HTR-8/SVneo (cell line): ENCODE results near the gene GALNT15.

Source experiments
- DNase-seq: peaks from one replicate; pipeline ENCODE4 v3.0.0; 2011; ENCODE audit warnings: low spot score, mixed read lengths; ENCODE audit not compliant: insufficient read length
- FAIRE-seq: peaks from 2 replicates; lab custom pipeline; 2011; peaks lifted over from hg19 to GRCh38; lab: Jason Lieb, UNC

Gene GALNT15, protein sequence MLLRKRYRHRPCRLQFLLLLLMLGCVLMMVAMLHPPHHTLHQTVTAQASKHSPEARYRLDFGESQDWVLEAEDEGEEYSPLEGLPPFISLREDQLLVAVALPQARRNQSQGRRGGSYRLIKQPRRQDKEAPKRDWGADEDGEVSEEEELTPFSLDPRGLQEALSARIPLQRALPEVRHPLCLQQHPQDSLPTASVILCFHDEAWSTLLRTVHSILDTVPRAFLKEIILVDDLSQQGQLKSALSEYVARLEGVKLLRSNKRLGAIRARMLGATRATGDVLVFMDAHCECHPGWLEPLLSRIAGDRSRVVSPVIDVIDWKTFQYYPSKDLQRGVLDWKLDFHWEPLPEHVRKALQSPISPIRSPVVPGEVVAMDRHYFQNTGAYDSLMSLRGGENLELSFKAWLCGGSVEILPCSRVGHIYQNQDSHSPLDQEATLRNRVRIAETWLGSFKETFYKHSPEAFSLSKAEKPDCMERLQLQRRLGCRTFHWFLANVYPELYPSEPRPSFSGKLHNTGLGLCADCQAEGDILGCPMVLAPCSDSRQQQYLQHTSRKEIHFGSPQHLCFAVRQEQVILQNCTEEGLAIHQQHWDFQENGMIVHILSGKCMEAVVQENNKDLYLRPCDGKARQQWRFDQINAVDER

DNA sequence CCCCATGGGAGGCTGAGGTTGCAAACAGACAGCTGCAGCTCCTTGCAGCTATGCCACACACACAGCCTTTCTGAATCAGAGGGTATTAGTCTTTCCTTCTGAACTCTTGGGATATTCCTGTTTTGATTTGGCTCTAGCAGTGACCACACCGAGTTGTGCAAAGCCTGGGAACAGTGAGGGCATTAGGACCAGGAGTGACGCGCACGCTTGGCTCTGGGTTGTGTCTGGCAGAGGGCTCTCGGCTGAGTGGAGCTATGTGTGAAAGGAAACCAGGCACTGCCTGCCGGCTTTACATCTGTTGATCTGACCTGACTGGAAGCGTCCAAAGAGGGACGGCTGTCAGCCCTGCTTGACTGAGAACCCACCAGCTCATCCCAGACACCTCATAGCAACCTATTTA lies at the start of gene GALNT15:
Gene GALNT15, plus strand, starts transcription at position 292 of the 400 bp plus-strand sequence. CDS start 472 bp downstream, outside the sequence.
- FAIRE-seq (no peak), DNase-seq (no peak)

DNA sequence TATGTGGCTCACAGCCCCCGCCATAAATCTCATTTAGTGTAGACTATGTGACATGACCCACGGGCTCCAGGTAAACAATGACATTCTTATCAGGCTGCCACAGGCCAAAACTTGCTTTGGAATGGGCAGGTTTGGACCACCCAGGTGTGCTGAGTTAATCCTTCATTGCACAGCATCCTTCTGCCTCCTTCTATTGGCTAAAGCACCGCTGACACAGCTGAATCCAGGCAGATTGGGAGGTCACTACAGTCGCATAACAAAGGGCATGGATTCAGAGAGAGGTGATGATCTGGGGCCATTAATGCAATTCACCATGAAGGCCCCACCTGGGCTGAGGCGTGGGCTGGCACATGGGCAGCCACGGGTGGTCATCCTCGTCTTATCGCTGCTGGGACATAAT lies 47.8 kb upstream of the GALNT15 start:
- DNase-seq (no peak), FAIRE-seq (no peak)

DNA sequence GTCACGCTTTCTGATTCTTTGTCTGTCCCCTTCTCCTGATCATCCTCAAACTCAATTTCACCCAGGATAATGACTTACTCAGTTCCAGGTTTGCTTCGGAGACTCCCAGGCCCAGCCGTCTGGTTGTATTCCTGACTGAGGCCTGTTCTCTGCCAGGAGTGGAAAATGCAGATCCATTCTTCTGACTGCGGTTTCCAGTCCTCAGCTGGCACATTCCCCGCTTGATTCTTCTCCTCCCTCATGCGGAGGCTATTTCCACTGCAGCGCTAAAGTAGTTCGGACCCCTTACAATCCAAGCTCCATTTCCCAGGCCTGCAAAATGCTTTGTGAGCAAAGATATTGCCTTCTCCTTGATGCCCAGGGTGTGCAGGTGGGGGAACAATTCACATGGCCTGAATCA lies 47.2 kb upstream of the GALNT15 start:
- FAIRE-seq (no peak), DNase-seq (no peak)

DNA sequence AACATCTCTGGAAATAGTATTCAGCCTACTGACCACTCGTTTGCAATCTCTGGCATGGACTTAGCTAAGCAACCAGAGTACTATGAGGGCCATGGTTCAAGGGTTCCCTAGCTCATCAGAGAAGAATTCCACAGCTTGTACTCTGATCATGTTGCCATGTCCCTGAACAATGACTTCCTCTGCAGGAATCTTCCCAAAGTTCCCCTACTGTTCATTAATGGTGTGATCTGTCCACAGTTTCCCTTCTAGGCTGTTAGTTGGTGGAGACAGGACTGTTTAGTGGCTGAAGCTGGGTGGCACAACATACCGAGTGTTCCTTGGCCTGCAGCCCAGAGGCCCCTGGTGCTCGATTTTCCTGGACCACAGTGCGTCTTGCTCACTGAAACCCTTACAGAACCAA lies 44.4 kb upstream of the GALNT15 start:
- no peak for FAIRE-seq
- DNase-seq: no peak

DNA sequence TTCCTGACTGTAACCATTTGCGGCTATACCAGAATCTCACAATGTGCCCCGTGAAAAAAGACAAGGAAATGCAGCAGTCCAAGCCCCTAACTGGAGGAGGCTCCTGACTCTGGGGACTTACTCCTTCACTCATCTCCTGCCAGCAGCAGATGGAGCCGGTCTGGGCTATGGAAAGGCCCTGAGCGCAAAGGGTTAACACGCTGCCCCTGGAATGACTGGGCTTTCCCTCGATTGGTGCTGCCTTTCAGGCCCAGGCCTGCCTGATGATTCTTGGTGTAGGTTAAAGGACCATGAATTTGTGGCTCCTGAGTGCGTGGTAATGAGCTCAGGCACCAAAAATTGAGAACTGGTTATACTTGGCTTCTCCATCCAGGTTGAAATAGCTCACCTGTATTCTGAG lies 42.3 kb upstream of the GALNT15 start:
- no peak for DNase-seq
- FAIRE-seq: no peak

DNA sequence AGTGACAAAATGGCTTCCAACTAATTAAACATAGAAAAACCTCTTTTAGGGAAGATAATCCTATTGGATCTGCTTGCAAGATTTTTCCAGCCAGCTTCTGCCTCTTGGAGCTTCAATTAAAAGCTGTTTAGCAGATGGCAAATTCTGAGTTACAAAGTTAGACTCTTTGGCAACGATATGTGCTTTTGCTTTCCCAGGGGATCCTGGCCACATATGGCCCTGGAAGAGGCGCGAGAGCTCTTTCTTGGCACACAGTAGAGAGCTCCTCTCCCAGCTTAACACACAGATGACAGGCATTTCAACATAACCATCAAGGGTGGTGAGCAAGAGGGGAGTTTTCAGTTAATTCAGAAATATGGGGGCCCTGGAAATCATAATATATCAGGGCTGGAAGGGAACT lies 41.6 kb upstream of the GALNT15 start:
- no peak for DNase-seq
- FAIRE-seq: no peak

DNA sequence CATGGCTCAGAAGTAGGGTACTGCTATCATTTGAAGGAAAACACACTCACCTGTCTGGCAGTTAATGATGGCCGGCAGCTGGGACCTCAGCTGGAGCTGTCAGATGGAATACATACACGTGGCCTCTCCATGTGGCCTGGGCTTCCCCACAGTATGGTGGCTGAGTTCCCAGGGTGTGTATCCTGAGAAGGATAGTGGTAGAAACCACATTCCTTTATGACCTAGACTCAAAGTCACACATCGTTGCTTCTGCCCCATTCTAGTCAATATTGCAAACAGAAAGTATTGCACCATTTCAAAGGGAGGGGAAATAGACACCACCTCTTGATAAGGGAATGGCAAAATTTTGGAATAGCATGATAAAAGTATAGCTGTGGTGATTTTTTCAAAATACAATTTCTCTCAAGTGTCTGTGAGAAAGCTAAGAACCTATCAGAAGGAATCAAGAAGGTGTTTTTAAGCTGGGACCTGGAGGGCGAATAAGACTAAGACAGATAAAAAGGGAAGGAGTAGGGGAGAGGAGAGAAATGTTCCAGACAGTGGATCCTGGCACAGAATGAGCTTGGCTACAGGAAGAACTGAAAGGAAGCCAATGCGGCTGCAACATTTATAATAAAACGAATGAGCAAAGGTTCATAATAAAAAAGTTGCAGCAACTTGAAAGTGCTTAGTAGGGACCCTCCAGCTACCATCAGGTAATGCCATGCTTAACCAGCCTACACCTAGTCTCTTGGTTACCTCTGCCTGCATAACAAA lies 40.1 kb upstream of the GALNT15 start:
- no peak for DNase-seq
- no peak for FAIRE-seq

DNA sequence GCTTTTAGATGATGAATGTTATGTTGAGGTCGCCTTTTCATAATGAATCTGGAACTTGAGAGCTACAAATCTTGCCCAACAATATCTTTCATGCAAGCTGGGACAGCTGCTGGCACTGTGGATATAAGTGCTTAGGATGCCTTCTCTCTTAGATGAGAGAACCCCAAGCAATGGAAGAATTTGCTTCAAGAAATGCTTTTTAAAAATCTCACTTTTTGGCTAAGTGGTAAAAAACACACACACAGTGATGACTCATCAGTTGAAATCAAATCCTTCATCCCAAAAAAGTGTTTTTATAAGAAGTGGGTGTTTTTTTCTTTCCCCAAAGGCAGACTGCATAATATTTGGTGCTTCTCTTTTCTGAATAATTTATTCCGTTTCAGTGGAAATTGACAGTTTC lies 38.4 kb upstream of the GALNT15 start:
- FAIRE-seq: no peak
- no peak for DNase-seq

DNA sequence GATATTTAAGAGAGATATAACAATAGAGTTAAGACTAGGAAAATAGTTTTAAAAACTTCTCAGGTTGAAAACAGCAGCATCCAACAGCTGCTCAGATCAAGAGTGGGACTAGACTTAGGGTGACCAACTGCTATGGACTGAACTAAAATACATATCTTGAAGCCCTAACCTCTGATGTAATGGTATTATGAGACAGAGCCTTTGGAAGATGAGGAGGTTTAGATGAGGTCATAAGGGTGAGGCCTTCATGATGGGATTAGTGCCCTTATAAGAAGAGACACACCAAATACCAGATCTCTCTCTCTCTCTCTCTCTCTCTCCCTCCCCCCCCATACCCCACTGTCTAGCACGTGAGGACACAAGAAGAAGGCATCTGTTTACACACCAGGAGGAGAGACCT lies 37.4 kb upstream of the GALNT15 start:
- DNase-seq: no peak
- no peak for FAIRE-seq

DNA sequence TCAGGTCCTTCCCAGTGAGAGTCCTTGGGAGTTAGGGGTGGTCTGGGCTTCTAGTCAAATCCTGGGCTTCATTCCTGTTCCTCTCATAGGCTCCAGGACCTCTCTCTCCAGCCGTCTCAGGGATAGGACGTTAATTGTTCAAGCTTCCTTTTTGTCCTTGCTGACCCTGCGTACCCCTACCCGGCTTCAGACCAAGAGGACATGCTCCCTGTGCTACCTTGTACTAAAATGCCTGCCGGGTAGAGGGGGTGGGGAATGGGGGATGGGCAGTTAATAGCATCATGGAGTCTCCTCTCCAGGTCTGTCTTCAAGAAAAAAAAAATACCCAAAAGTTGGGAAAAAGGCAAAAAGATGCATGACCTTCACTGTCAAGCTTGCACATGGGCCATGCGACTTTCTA lies 36.5 kb upstream of the GALNT15 start:
- DNase-seq (no peak), FAIRE-seq (no peak)

DNA sequence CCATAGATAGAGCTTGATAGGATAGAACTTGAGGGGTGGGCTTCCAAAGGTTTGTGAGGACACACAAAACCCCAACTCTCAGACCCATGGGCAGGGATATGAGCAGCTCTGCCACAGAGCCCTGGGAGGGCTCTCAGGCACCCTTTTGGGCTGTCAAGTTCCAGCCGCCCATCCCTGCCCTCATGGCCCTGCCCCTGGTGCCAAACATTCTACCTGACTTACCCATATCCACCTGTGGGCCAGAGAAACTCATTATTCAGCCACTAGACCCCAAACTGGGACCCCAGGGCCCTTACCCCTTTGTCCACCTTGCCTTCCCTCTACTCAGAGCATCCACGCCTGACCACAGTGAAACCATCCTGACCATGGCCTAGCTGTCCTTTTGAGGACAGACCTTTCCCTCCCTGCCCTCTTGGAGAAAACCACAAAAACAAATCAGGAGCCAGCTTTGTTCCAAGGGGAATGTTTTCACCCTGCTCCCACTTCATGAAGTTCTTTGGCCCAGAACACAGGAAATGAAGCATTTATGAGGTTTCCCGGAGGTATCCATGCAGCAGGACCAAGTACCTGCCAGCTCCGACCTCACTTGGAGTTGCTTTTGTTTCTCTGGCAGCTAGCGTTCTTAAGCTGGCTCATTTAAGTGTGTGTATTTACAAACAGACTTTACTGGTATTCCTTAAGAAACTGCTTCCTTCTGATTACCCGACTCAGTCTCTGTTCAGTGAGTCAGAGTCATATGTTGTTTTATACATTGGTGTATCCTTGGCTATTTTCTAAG lies 34.2 kb upstream of the GALNT15 start:
- DNase-seq (no peak), FAIRE-seq (no peak)

DNA sequence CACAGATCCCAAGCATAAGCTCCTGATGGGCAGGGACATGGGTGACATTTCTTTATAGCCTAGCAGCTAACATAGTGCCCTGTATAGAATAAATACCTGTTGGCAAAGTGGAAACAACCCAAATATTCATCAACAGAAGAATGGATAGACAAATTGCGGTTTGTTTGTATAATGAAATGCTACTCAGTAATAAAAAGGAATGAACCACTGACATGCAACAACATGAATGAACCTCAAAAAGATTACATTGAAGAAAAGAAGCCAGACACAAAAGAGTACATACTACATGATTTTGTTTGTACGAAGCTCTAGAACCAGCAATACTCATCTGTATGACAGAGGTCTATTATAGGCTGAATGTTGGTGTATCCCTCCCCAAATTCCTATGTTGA lies 33.6 kb upstream of the GALNT15 start:
- no peak for FAIRE-seq

DNA sequence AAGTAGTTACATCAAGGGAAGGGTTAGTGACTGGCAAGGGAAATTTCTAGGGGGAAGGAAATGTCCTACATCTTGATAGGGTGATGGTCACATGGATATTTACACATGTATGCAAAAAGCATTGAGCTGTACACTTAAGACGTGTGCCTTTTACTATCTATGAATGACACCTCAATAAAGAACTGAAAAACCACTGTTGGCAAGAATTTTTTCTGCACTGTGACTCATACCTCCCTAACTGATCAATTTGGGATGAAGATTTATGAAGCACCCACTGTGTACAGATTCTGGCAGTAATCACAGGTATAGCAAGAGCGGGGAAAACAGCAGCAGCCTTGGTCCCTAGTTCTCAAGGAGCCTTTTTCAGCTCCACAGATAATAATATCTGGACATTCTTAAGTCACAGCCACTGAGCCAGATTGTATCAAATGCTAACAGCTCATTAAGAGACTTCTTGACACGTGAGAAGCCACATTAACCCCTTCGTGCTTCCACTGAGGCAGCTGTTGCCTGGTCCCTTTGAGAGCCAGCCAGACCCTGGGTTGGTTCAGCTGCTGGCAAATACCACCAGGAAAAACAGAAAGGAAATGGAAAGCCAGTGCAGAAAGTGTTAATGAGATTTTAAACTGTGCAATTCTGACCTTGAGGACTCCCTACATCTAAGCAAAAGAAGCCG lies 32.0 kb upstream of the GALNT15 start:
- FAIRE-seq: no peak

More for the DNA sequence above, 33.6 kb upstream of the GALNT15 start:
- DNase-seq: no peak

DNA sequence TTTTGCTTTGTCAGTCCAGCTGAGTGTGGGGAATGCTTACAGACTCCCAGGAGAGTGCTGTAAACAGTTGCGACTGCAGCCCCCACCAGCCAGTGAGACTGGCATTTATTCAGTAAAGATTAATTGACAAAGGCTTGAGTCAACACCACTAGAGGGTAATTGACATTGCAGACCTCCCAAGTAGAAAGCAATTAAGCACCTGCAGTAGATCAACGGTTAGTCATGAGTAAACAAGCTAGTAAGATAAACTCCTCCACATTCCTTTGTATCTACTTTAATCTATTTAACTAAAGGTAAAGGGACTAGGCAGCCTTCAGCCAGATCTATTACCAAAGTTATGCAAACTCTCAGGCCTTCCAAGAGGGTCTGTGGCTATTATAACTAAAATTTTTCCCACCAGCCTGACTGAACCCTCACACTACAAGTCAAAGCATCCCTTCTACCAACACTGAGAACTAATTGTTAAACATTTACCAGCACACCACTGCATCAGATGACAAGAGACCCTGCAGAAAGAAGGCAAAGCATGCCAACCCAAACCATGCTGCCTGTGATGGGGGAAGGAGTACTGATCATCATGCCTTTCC lies 30.5 kb upstream of the GALNT15 start:
- FAIRE-seq (no peak), DNase-seq (no peak)

More for the DNA sequence above, 32.0 kb upstream of the GALNT15 start:
- DNase-seq: no peak

DNA sequence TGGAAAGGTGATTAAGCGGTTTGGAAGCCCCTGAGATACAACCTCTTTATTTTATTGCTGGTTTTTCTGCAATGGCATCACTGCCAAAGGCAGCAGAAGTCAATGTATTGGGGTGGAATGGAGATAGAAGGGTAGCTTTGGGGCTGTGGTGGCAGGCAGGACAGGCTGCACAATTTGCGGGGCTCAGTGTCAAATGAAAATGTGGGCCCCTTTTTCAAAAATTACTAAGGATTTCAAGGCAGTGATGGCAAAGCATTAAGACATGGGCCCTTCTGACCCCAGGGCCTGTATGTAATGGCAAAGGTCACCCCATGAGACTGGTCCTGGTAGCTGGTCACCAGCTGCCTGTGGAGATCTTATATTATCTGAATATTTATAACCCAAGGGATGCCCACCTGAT lies 29.3 kb upstream of the GALNT15 start:
- FAIRE-seq: no peak

DNA sequence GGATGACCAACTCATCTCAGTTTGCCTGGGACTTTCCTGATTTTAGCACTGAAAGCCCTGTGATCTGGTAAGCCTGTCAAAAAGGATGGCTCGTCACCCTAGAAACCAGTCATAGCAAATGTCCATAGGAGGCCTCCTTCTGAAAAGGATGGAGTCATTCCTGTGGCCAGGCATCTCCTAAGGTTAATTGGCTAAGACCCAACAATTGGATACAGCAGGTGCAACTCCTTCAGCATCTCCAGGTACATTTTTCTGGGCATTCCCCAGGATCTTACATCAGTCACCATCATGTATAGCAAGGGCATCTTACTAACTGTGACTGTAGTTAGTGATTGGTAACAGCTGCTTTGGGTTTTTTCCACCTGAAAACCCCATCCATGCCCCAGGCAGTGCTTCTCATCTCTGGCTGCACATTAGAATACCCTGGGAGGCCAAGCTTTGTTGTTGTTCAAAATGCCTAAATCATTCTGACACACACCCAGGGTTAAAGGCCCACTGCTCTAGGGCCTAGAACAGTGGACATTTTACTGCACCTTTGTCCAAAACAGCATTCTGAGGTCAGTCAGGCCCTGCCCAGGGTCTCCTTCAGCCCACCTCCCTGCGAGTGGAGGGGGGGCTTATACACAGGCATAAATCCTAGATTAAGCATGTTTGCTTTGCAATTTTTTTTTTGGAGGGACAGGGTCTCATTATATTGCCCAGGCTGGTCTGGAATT lies 28.3 kb upstream of the GALNT15 start:
- DNase-seq (no peak), FAIRE-seq (no peak)

More for the DNA sequence above, 29.3 kb upstream of the GALNT15 start:
- no peak for DNase-seq

DNA sequence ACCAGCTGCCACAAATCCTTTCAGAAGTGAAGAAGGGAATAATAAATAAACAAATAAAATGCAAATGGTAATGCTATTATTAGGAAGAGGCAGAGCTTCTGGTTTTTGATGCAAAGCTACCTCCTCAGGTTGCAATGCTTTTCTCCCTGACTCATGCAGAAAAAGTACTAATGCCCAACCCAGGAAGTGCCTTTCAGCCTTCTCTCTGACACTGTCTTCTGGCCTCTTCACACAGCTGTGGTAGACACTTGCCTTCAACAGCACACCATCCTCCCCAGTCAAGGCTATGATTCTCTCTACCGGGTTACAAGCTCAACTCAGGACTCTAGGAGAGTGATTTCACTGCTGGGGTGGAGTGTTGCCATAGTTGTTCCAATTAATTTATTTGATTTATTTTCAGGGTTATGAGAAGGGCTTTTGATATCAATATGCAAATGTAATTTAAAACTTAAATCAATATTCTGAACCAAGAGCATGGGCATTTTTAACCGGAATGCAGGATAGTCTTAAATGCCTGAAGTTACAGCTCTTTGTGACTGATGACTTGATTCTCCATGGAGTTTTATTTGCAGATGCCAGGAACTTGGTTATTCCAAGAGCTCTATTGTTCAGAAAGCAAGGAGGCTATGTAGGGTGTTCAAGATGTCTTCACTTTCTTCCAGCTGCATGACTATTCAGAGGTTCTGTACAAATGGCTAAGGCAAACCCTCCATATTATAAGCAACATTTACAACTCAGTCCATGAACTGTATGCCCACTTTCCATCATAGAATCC lies 27.1 kb upstream of the GALNT15 start:
- FAIRE-seq (no peak), DNase-seq (no peak)

DNA sequence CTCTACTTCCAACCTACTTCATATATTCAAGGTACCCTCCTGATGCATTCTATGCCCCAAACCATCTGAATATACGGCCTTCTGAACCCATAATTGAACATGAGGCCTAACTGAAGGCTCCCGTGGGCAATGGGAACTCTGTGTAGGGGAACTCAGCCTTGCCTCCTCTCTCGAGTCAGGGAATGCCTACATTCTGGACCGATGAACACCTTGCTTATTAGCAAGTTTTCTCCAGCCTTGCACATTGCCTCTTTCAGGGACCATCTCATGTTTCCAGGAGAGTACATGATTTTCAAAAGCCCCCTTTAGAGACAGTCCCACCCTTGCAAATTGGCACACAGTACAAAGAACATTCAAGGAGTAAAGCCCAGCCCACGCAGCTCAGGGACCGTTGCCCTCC lies 26.3 kb upstream of the GALNT15 start:
- FAIRE-seq: no peak
- DNase-seq: no peak
